GM12892 (cell line): ENCODE results near the gene DNM3.

Experiments
- POLR2A ChIP-seq: IDR thresholded peaks from 2 replicates; pipeline ENCODE4 v1.6.1; 2011; ENCODE audit warnings: low read depth, low read length, control low read depth
- POLR2AphosphoS5 ChIP-seq: IDR thresholded peaks from 2 replicates; pipeline ENCODE4 v1.6.1; 2011; ENCODE audit warnings: low read depth, low read length, control low read depth

DNA sequence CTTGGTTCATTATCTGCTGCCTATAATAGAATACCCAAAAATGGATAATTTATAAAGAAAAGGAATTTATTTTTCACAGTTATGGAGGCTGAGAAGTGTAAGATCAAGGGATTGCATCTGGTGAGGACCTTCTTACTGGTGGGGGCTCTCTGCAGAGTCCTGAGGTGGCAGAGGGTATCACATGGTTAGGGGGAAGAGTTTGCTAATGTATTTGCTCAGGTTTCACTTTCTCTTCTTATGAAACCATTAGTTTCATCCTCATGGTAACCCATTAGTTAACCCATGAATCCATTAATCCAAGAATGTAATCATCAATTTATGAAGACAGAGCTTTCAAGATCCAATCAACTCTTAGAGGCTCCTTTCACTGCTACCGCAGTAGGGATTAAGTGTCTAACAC lies 120.6 kb downstream of the DNM3 start:
- TF ChIP-seq POLR2A (no peak), POLR2AphosphoS5 (no peak)
